ENCODE measurements around the gene SIRT4.
A peak's percentile ranks its signal among the peaks of the same experiment; 100 is the strongest.
"Not testable (repeated sequence)": the region's sequence is repeated elsewhere in the genome, so short reads cannot be mapped to it uniquely, and the experiment has no call there.

The SIRT4 gene

GRCh38 chr12:120301962-120302815, at the start of gene SIRT4:
TSS of gene SIRT4 (plus strand) at chr12:120302321. CDS start at chr12:120303562, 1,241 bp downstream.
- DNase-seq = peak; percentile 58

GRCh38 chr12:120253313-120253712, 48.8 kb upstream of the SIRT4 start:
- not testable (repeated sequence) for DNase-seq

GRCh38 chr12:120254809-120255208, 47.3 kb upstream of the SIRT4 start:
- DNase-seq = no peak

- DNase-seq = no peak
These were observed 44.9 kb upstream of the SIRT4 start for GRCh38 chr12:120257041-120257821.

GRCh38 chr12:120258323-120258896, 43.7 kb upstream of the SIRT4 start:
- no peak for DNase-seq

- DNase-seq = no peak
These were observed 42.5 kb upstream of the SIRT4 start for GRCh38 chr12:120259418-120260202.

GRCh38 chr12:120260607-120261006, 41.5 kb upstream of the SIRT4 start:
- no peak for DNase-seq

GRCh38 chr12:120261951-120262851, 39.9 kb upstream of the SIRT4 start:
- DNase-seq = no peak

- no peak for DNase-seq
These were observed 39.0 kb upstream of the SIRT4 start for GRCh38 chr12:120262852-120263747.

- no peak for DNase-seq
These were observed 38.4 kb upstream of the SIRT4 start for GRCh38 chr12:120263748-120264085.

GRCh38 chr12:120264086-120264903, 37.8 kb upstream of the SIRT4 start:
- no peak for DNase-seq

GRCh38 chr12:120264904-120265472, 37.1 kb upstream of the SIRT4 start:
- DNase-seq = no peak

- no peak for DNase-seq
These were observed 36.5 kb upstream of the SIRT4 start, which contains the start of gene PXN for GRCh38 chr12:120265473-120266179. TSS of gene PXN (minus strand) at chr12:120265730. CDS start at chr12:120265629, 101 bp downstream.

- DNase-seq = no peak
These were observed 35.8 kb upstream of the SIRT4 start for GRCh38 chr12:120266180-120266870.

- DNase-seq = no peak
These were observed 34.4 kb upstream of the SIRT4 start for GRCh38 chr12:120267736-120268135.

- no peak for DNase-seq
These were observed 25.4 kb upstream of the SIRT4 start for GRCh38 chr12:120276734-120277133.

GRCh38 chr12:120278137-120279069, 23.7 kb upstream of the SIRT4 start:
- no peak for DNase-seq
